ENCODE results near the gene TFDP1.

TFDP1 gene

DNA sequence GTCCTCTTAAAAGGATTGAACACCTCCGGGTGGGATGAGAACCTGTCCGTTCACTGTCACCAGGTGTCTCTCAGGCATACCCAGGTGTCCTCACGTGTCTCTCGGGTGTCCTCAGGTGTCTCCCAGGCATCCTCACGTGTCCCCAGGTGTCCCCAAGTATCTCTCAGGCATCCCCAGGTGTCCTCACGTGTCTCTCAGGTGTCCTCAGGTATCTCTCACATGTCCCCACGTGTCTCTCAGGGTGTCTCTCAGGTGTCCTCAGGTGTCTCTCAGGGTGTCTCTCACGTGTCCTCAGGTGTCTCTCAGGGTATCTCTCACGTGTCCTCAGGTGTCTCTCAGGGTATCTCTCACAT lies 39.7 kb downstream of the TFDP1 start:
- TF ChIP-seq POLR2AphosphoS5 (IDR thresholded peaks at IDR 0.05; ENCODE audit: low read depth, low read length) = no peak
- TF ChIP-seq SIN3A (IDR thresholded peaks at IDR 0.05; ENCODE audit: borderline replicate concordance, insufficient read depth, low read length) = no peak
- TF ChIP-seq TAF1 (IDR thresholded peaks at IDR 0.05; ENCODE audit: borderline replicate concordance, insufficient read depth, low read length) = no peak

- no peak for TF ChIP-seq POLR2AphosphoS5 (IDR thresholded peaks at IDR 0.05; ENCODE audit: low read depth, low read length)
- TF ChIP-seq SIN3A (IDR thresholded peaks at IDR 0.05; ENCODE audit: borderline replicate concordance, insufficient read depth, low read length) = no peak
- TF ChIP-seq REST (IDR thresholded peaks at IDR 0.05; ENCODE audit: insufficient read depth in 1 of 2, low read depth in 2 of 2, low read length in 2 of 2) = no peak
- no peak for TF ChIP-seq FOXP2 (optimal IDR thresholded peaks at IDR 0.05; ENCODE audit: borderline replicate concordance, extremely low read depth, extremely low read length, insufficient read depth)
- no peak for TF ChIP-seq TAF1 (IDR thresholded peaks at IDR 0.05; ENCODE audit: borderline replicate concordance, insufficient read depth, low read length)
Observed at GRCh38 chr13:113625965-113626721, 41.6 kb downstream of the TFDP1 start.

GRCh38 chr13:113627136-113627535 lies 42.6 kb downstream of the TFDP1 start:
- no peak for TF ChIP-seq REST (IDR thresholded peaks at IDR 0.05; ENCODE audit: insufficient read depth in 1 of 2, low read depth in 2 of 2, low read length in 2 of 2)

DNA sequence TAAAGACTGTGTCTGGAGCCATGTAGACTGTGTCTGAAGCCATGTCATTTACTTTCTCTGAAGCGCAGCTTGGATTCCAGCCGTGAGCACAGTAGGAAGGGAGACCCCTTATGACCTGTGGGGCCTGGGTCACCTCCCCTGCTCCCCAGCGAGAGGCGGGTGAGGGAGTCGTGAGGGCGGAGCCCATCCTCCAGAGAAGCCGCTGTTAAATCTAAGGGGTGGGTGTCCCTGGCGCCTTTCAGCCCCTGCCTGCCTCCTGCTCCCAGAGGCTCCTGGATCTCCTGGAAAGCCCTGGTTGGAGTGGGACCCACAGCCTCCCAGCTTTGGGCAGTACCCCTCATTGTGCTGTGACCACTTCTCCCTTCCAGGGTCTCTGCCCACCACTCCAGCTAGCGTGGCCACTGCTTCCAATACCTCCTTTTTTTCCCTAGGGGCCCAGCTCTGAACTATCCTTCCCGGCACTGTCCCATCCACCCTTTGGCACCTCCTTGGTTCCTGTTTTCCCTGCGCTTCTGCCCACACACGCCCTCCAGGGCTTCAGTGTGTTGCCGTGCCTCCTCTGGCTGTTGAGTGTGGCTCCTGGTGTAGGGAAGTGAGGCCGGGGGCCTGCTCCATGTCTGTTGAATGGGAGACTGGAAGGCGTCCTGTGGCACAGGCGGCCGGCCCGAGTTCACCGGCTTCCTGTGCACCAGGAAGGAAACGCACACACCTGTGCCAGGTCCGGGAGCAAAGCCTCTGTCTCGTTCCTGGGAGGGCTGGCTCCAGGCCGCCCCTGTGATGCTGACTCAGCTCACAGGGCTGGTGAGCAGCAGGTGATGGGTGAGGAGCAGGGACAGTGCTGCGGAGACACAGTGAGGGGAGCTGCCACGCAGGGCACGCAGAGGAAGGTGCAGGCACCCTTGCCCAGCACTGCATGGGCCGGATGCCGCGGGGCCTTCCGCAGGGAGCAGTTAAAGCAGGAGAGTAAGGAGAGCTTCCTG lies 44.0 kb downstream of the TFDP1 start:
- TF ChIP-seq POLR2AphosphoS5 (IDR thresholded peaks at IDR 0.05; ENCODE audit: low read depth, low read length) = no peak
- TF ChIP-seq SIN3A (IDR thresholded peaks at IDR 0.05; ENCODE audit: borderline replicate concordance, insufficient read depth, low read length) = no peak
- TF ChIP-seq TAF1 (IDR thresholded peaks at IDR 0.05; ENCODE audit: borderline replicate concordance, insufficient read depth, low read length) = no peak
- TF ChIP-seq REST (IDR thresholded peaks at IDR 0.05; ENCODE audit: insufficient read depth in 1 of 2, low read depth in 2 of 2, low read length in 2 of 2) = no peak
- TF ChIP-seq FOXP2 (optimal IDR thresholded peaks at IDR 0.05; ENCODE audit: borderline replicate concordance, extremely low read depth, extremely low read length, insufficient read depth) = no peak

DNA sequence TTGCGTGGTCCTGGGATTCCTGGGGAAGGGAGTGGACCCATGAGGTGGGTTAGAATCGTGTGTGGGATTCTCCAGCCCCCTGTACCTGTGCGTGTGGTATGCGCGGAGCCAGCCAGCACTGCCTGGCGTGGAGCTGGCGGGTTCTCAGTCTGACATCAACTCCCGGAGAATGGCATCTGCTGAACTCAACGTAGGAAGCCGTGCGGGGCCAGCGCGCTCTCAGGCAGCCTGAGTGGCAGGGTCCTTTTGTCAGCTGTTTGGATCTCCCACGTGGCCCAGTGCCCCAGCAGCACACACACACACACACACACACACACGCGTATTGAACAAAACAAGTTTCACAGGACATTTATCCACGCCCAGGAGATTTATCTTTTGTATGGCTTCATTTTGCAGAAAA lies 45.3 kb downstream of the TFDP1 start:
- TF ChIP-seq REST (IDR thresholded peaks at IDR 0.05; ENCODE audit: insufficient read depth in 1 of 2, low read depth in 2 of 2, low read length in 2 of 2) (no peak), SIN3A (IDR thresholded peaks at IDR 0.05; ENCODE audit: borderline replicate concordance, insufficient read depth, low read length) (no peak), POLR2AphosphoS5 (IDR thresholded peaks at IDR 0.05; ENCODE audit: low read depth, low read length) (no peak), FOXP2 (optimal IDR thresholded peaks at IDR 0.05; ENCODE audit: borderline replicate concordance, extremely low read depth, extremely low read length, insufficient read depth) (no peak), TAF1 (IDR thresholded peaks at IDR 0.05; ENCODE audit: borderline replicate concordance, insufficient read depth, low read length) (no peak)

Data from PFSK-1 (cell line).